ENCODE data around the gene PATJ. TPM values are rescaled to one million over a fixed set of nuclear protein-coding genes. Genes with fewer than 3 reads are reported as not detected.

PATJ gene
- total and polyA plus RNA-seq, 2 donors (not counting 1 experiment from before 2014, with no cell fraction given): 8.0 to 45.3 TPM

- Mint-ChIP-seq H3K9me3 (ENCODE audit: insufficient read depth) (peaks cover 5% of the 10 kb centered on the region), H3K4me1 (no peaks in the 10 kb centered on the region), H3K4me3 (no peak overlapping the region), H3K27me3 (no peaks in the 10 kb centered on the region), H3K27ac (no peak overlapping the region)
- H3K79me2 ChIP-seq (ENCODE audit: control insufficient read depth, insufficient read depth, low read length): no peaks in the 10 kb centered on the region
- no peaks in the 10 kb centered on the region for H3K4me1 ChIP-seq (ENCODE audit: control insufficient read depth in 2 of 2, insufficient read depth in 2 of 2, low read length in 2 of 2)
- ATAC-seq (ENCODE audit: low read depth) (no peak), DNase-seq (no peak)
- H3K9me3 ChIP-seq (ENCODE audit: control extremely low read depth in 1 of 3, control insufficient read depth in 2 of 3, insufficient read depth in 1 of 3, low read length in 2 of 3): peaks cover 0 to 21% (median 15%) of the 10 kb centered on the region in 3 donors
- no peaks in the 10 kb centered on the region for H3K27me3 ChIP-seq (replicated peaks in 1 of 4; ENCODE audit: control extremely low read depth in 1 of 4, control insufficient read depth in 3 of 4, insufficient read depth in 4 of 4, low read length in 3 of 4)
- H3K27ac ChIP-seq (ENCODE audit: low read length in 2 of 2): no peak overlapping the region
- no peak overlapping the region for H3K4me2 ChIP-seq (replicated peaks; ENCODE audit: low read depth, low read length, poor library complexity, severe bottlenecking)
- intact Hi-C loops (cut with micrococcal nuclease): no loop called here
- WGBS (ENCODE audit: insufficient coverage): 100% methylated on average over 1 of the region's 3 CpGs
- H4K20me1 ChIP-seq (ENCODE audit: control insufficient read depth, insufficient read depth, low read length, poor library complexity, severe bottlenecking): no peaks in the 10 kb centered on the region
- TF ChIP-seq EZH2 (IDR thresholded peaks at IDR 0.05; ENCODE audit: borderline replicate concordance, insufficient read depth, low read depth, low read length, poor library complexity, severe bottlenecking): no peak
- TF ChIP-seq CTCF (IDR thresholded peaks at IDR 0.05): no peak
- H3K4me3 ChIP-seq (ENCODE audit: control extremely low read depth in 1 of 5, extremely low read depth in 1 of 5, insufficient read depth in 1 of 5, low read depth in 2 of 5, low read length in 4 of 5): no peak overlapping the region
- H3K36me3 ChIP-seq (replicated peaks in 1 of 2; ENCODE audit: control extremely low read depth in 1 of 2, control insufficient read depth in 1 of 2, extremely low read depth in 1 of 2, insufficient read depth in 2 of 2, low read length in 1 of 2): peaks cover 0 to 4% of the 10 kb centered on the region in 2 experiments
- ChIA-PET CTCF (no interaction called here), POLR2A (no interaction called here)
- no peak overlapping the region for H3K9ac ChIP-seq (ENCODE audit: low read length)
- no peak overlapping the region for H2AFZ ChIP-seq (ENCODE audit: insufficient read depth, low read depth, low read length, poor library complexity, severe bottlenecking)
Measured at GRCh38 chr1:61872206-61872605, 129.9 kb downstream of the PATJ start.

GRCh38 chr1:61873581-61873980, 131.3 kb downstream of the PATJ start:
- Histone ChIP-seq H3K27me3 (replicated peaks in 1 of 4; ENCODE audit: control extremely low read depth in 1 of 4, control insufficient read depth in 3 of 4, insufficient read depth in 4 of 4, low read length in 3 of 4) (no peaks in the 10 kb centered on the region), H3K9ac (ENCODE audit: low read length) (no peak overlapping the region), H3K27ac (ENCODE audit: low read length in 2 of 2) (no peak overlapping the region), H3K4me1 (ENCODE audit: control insufficient read depth in 2 of 2, insufficient read depth in 2 of 2, low read length in 2 of 2) (no peaks in the 10 kb centered on the region), H2AFZ (ENCODE audit: insufficient read depth, low read depth, low read length, poor library complexity, severe bottlenecking) (no peak overlapping the region), H3K4me3 (ENCODE audit: control extremely low read depth in 1 of 5, extremely low read depth in 1 of 5, insufficient read depth in 1 of 5, low read depth in 2 of 5, low read length in 4 of 5) (no peak overlapping the region), H3K36me3 (replicated peaks in 1 of 2; ENCODE audit: control extremely low read depth in 1 of 2, control insufficient read depth in 1 of 2, extremely low read depth in 1 of 2, insufficient read depth in 2 of 2, low read length in 1 of 2) (peaks cover 0 to 4% of the 10 kb centered on the region in 2 experiments), H3K79me2 (ENCODE audit: control insufficient read depth, insufficient read depth, low read length) (no peaks in the 10 kb centered on the region), H4K20me1 (ENCODE audit: control insufficient read depth, insufficient read depth, low read length, poor library complexity, severe bottlenecking) (no peaks in the 10 kb centered on the region), H3K9me3 (ENCODE audit: control extremely low read depth in 1 of 3, control insufficient read depth in 2 of 3, insufficient read depth in 1 of 3, low read length in 2 of 3) (peaks cover 0 to 21% (median 15%) of the 10 kb centered on the region in 3 donors), H3K4me2 (replicated peaks; ENCODE audit: low read depth, low read length, poor library complexity, severe bottlenecking) (no peak overlapping the region)
- no CpG with 5 or more reads among the region's 2 CpGs for WGBS (ENCODE audit: insufficient coverage)
- ATAC-seq (ENCODE audit: low read depth) (no peak), DNase-seq (no peak)
- ChIA-PET CTCF (no interaction called here), POLR2A (no interaction called here)
- H3K27me3 Mint-ChIP-seq: no peaks in the 10 kb centered on the region
- H3K4me1 Mint-ChIP-seq: no peaks in the 10 kb centered on the region
- no peak overlapping the region for H3K27ac Mint-ChIP-seq
- intact Hi-C loops (cut with micrococcal nuclease): no loop called here
- peaks cover 5% of the 10 kb centered on the region for H3K9me3 Mint-ChIP-seq (ENCODE audit: insufficient read depth)
- no peak overlapping the region for H3K4me3 Mint-ChIP-seq
- TF ChIP-seq EZH2 (IDR thresholded peaks at IDR 0.05; ENCODE audit: borderline replicate concordance, insufficient read depth, low read depth, low read length, poor library complexity, severe bottlenecking) (no peak), CTCF (IDR thresholded peaks at IDR 0.05) (no peak)
